Mucosa of rectum (tissue), 2 donors: ENCODE measurements around the gene PRIM2.
"Not testable (repeated sequence)": the region's sequence is repeated elsewhere in the genome, so short reads cannot be mapped to it uniquely, and the experiment has no call there.

Experiments used
- H3K27ac ChIP-seq, 2 donors: one replicate each; pipeline ENCODE4 v1.7.0; 2013; ENCODE audit warnings: inconsistent platforms in 2 of 2, low read depth in 2 of 2, low read length in 2 of 2
- H3K27me3 ChIP-seq, 2 donors: one replicate each; pipeline ENCODE4 v1.7.0; 2013; ENCODE audit warnings: low read length in 2 of 2; ENCODE audit not compliant: control insufficient read depth in 2 of 2, insufficient read depth in 2 of 2
- H3K36me3 ChIP-seq, 2 donors: one replicate each; pipeline ENCODE4 v1.7.0; 2013; ENCODE audit warnings: low read length in 2 of 2; ENCODE audit not compliant: control insufficient read depth in 2 of 2, insufficient read depth in 2 of 2
- H3K4me1 ChIP-seq, 2 donors: one replicate each; pipeline ENCODE4 v1.7.0; 2013; ENCODE audit warnings: low read length in 2 of 2, mild to moderate bottlenecking in 1 of 2; ENCODE audit not compliant: control insufficient read depth in 2 of 2, insufficient read depth in 2 of 2
- H3K4me3 ChIP-seq, 2 donors: one replicate each; pipeline ENCODE4 v1.7.0; 2013; ENCODE audit warnings: low read length in 2 of 2
- H3K9ac ChIP-seq, 2 donors: one replicate each; pipeline ENCODE4 v1.7.0; 2013; ENCODE audit warnings: low read length in 2 of 2, low read depth in 1 of 2, mild to moderate bottlenecking in 1 of 2
- H3K9me3 ChIP-seq, 2 donors: one replicate each; pipeline ENCODE4 v1.7.0; 2013; ENCODE audit warnings: low read length in 2 of 2; ENCODE audit not compliant: control insufficient read depth in 2 of 2
- donor health status: healthy.
- donor health status: Normal muscosa, but diverticular disease.

Gene PRIM2

GRCh38 chr6:57519198-57519597, 201.8 kb downstream of the PRIM2 start:
- not testable (repeated sequence) for H3K9ac ChIP-seq, H3K9me3 ChIP-seq

DNA sequence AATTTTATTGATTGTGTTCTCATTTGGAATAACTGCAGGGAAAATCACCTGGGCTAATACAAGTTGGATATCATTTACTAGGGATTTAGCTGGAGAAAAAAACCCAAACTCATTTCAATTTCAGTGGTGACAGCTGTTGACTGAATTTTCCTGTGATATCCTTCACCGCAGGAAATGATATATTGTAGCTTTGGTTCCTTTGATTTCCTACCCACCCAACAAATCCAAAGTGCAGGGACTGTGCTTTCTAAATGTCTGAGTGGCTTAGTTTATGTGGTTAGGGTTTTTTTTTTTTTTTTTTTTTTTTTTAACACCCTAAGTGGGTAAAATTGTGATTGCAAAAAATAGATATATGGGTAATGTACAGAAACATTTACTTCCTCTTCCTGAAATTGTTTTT, 203.7 kb downstream of the PRIM2 start:
- H3K27ac ChIP-seq, H3K27me3 ChIP-seq, H3K36me3 ChIP-seq, H3K9me3 ChIP-seq, H3K4me3 ChIP-seq, H3K9ac ChIP-seq, H3K4me1 ChIP-seq: not testable (repeated sequence)

More at GRCh38 chr6:57519198-57519597, 201.8 kb downstream of the PRIM2 start:
- H3K27ac ChIP-seq, H3K27me3 ChIP-seq, H3K4me3 ChIP-seq, H3K36me3 ChIP-seq, H3K4me1 ChIP-seq: not testable (repeated sequence)

DNA sequence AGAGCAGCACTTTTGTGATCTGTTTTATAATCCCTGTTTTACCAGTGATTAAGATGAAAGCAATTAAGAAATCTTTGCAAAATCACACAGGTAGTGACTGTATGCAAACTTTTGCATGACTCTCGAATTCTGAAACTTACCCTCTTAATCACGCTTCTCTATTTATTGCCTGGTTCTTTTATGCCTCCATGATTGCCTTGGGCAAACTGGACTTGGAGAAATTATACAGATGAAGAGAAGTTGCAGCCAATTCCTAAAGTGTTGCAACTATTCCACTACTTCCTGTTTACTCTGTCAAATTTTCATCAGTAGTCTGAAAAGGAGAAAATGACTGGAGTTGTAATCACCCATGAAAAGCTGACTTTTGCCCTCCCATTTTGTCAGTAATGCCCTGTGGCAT, 205.8 kb downstream of the PRIM2 start:
- not testable (repeated sequence) for H3K9ac ChIP-seq, H3K27ac ChIP-seq, H3K4me3 ChIP-seq, H3K36me3 ChIP-seq, H3K27me3 ChIP-seq, H3K4me1 ChIP-seq, H3K9me3 ChIP-seq

- H3K9me3 ChIP-seq, H3K36me3 ChIP-seq, H3K9ac ChIP-seq, H3K27me3 ChIP-seq, H3K27ac ChIP-seq, H3K4me3 ChIP-seq, H3K4me1 ChIP-seq: not testable (repeated sequence)
Measured at GRCh38 chr6:57529755-57530154, 212.3 kb downstream of the PRIM2 start.

DNA sequence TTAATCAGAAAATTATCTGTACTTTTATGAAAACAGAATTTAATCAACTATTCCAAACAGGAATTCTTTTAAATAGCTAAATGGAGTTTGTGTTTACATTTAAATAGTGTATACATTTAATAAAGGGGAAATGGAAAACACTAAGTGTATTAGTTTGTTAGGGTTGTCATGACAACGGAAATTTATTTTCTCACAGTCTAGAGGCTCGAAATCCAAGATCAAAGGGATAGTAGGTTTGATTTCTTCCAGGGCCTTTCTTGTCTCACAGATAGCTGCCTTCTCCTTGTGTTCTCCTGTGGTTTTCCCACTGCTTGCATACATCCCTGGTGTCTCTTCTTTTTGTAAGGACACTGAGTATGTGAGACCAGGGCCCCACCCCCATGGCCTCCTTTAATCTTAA, 215.2 kb downstream of the PRIM2 start:
- H3K27me3 ChIP-seq, H3K9ac ChIP-seq, H3K9me3 ChIP-seq, H3K4me3 ChIP-seq, H3K4me1 ChIP-seq, H3K27ac ChIP-seq, H3K36me3 ChIP-seq: not testable (repeated sequence)

DNA sequence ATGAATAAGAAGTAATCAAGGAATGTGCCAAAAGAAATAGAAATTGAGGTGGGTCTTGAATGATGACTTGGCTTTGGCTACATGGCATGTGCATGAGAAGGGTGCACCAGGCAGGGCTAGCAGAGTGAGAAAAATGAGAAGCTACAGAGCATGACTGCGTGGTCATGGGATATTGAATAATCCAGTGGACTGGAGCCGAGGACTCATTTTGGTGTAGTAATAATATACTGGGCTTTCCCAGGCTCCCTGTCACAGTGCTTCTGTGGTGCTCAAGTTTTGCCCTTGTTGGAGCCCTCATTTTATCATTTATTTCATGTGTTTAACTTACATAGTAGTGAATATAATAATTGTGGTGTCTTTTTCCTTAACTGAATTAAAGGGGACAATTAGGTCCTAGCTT, 217.7 kb downstream of the PRIM2 start:
- H3K4me1 ChIP-seq, H3K27ac ChIP-seq, H3K27me3 ChIP-seq, H3K9me3 ChIP-seq, H3K36me3 ChIP-seq, H3K4me3 ChIP-seq, H3K9ac ChIP-seq: not testable (repeated sequence)

- not testable (repeated sequence) for H3K9ac ChIP-seq, H3K4me3 ChIP-seq, H3K9me3 ChIP-seq, H3K27me3 ChIP-seq, H3K36me3 ChIP-seq, H3K4me1 ChIP-seq, H3K27ac ChIP-seq
Measured at GRCh38 chr6:57535994-57536393, 218.6 kb downstream of the PRIM2 start.

DNA sequence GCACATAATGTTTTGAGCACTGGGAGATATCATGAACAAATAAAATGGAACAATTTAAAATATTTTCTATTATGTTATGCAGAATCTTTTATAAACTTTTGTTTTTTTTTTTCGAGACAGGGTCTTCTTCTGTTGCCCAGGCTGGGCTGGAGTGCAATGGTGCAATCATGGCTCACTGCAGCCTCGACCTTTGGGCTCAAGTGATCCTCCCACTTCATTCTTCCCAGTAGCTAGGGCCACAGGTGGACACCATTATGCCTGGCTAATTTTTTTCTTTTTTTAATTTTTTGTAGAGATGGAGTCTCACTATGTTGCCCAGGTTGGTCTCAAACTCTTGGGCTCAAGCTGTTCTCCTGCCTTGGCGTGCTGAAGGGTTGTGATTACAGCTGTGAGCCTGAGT, 220.5 kb downstream of the PRIM2 start:
- H3K9ac ChIP-seq, H3K9me3 ChIP-seq, H3K36me3 ChIP-seq, H3K27me3 ChIP-seq, H3K4me3 ChIP-seq, H3K4me1 ChIP-seq, H3K27ac ChIP-seq: not testable (repeated sequence)

- not testable (repeated sequence) for H3K4me1 ChIP-seq, H3K4me3 ChIP-seq, H3K9me3 ChIP-seq, H3K27me3 ChIP-seq, H3K9ac ChIP-seq, H3K27ac ChIP-seq, H3K36me3 ChIP-seq
Measured at GRCh38 chr6:57551961-57552360, 234.5 kb downstream of the PRIM2 start.

- H3K27me3 ChIP-seq, H3K9ac ChIP-seq, H3K4me1 ChIP-seq, H3K36me3 ChIP-seq, H3K4me3 ChIP-seq, H3K9me3 ChIP-seq, H3K27ac ChIP-seq: not testable (repeated sequence)
Measured at GRCh38 chr6:57557855-57558254, 240.4 kb downstream of the PRIM2 start.

GRCh38 chr6:57559170-57559569, 241.7 kb downstream of the PRIM2 start:
- H3K27me3 ChIP-seq, H3K4me1 ChIP-seq, H3K9me3 ChIP-seq, H3K36me3 ChIP-seq, H3K27ac ChIP-seq, H3K9ac ChIP-seq, H3K4me3 ChIP-seq: not testable (repeated sequence)
